ENCODE data around the gene ANKS1B.

Gene ANKS1B

DNA sequence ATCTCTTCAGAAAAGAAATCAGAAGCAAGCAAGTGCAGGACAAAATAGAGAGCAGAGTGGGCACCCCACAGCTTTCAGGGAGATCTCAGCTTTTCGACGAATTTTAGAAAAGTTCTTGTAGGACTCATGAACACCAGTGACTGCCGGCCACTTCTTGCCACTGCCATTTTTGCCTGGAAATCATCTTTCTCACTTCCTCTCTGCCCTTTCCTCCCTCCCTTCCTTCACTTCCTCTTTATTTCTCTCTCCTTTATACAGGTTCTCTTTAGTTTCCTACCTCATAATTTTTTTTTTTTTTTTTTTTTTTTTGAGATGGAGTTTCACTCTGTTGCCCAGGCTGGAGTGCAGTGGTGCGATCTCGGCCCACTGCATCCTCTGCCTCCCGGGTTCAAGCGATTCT is 1154.1 kb downstream of the ANKS1B start:
- no peak for DNase-seq

DNA sequence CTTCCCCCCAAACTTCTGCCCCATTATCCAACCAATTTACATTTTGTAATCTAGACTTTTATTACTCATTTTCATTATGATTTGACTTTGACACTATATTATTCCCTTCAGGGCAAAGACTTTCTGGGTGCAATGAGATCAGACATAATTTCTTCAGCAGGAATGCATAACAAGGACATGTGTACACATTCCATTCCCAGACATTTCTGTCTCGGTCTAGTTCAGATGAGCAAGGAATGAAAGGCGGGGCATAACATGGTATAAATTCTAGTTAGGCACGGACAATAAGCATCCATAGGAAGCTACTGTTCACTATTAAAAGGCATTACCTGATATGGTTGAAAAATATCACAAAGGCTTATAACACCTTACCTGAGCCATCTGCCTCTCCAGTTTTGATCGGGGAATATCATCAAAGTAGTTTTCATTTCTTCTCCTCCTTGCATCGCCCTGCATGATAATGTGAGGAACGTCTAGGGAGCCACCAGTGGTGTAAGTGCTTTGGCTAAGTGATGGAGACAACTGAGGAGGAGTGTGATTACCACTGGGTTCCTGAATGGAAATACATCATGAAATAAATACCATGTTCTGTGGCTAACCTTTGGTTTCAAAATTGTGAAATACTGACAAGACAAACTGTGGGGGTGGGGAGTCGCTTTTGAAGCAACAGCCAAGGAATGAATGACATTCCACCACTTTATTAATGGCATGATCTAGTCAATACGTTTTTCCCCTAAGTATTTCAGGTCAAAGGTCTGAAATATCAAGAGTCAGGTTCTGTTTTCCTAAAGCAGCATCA is 1155.7 kb downstream of the ANKS1B start:
- DNase-seq: no peak

DNA sequence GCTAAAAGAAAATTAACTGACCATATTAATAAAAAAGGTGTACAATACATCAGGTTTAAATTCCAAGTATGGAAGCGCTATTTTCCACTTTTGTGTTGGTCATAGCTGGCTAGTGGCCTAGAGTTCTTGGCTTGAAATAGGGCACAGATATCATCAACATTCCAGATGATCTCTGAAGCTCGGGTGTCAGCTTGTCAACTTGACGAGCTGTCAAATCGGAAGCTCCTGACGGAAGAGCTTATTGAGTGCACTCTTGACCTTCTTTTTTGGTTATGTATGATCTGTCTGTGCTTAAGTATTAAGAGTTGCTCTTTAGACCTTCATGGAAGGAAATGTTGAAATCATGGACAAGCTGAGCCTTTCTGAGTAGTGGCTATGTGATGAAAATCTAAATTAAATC is 1161.7 kb downstream of the ANKS1B start:
- no peak for DNase-seq

DNA sequence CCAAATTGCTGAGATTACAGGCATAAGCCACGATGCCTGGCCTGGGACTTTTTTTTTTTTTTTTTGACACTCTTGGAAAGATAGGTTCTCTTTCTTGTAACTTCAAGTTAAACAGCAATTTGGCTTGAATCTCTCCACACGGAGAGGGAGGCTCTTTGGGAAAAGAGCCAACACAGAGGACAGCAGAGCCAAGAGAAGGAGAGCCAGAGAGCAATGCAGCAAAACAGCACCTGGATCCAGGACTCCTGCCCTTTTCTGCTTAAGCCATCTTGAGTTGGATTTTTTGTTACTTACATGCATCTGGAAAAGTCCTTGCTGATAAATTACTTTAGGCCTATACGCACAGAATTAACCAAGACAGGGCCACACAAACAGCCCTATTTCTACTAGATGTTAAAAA is 1162.9 kb downstream of the ANKS1B start:
- DNase-seq: no peak

DNA sequence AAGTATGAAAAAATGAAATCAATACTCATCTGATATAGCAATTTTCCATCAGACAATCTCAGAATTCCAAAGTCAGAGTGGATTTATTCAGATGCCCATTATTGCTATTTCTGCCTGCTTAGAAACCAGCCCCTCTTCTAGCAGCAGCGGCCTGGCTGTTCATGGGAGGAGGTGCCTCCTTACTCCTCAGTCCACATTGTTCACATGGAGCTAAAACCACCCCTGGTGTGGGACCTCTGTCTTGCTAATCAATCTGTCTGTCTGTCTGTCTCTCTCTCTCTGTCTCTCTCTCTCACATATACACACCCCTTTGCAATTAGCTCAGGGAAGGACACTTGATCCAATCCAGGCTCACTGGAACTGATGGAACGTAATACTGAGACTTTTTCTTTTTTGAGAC is 1163.5 kb downstream of the ANKS1B start:
- no peak for DNase-seq

DNA sequence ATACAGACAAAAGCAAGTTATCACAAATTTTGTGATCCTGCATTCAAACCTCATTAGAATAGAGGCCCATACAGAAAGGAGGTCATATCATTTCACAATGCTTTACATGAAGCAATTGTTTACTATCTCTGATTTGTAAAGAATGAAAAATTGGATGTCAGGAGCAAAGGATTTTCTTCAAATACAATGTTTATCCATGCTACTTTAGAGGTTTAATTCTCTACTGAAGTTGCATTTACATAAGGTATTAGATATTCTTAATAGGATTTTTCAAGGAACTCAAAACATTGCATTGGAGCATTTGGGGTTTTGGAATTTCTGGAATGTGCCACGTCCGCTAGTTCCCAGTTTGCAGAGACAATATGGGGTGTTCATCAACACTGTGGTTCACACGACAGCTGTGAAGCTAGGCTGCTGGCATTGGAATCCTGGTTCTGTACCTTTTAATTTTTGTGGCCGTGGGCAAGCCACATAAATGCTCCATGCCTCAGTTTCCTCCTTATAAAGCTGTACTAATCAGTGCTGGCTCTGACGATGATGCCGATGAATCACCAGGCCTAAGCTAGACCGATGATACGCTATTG is 1164.8 kb downstream of the ANKS1B start:
- DNase-seq: no peak

DNA sequence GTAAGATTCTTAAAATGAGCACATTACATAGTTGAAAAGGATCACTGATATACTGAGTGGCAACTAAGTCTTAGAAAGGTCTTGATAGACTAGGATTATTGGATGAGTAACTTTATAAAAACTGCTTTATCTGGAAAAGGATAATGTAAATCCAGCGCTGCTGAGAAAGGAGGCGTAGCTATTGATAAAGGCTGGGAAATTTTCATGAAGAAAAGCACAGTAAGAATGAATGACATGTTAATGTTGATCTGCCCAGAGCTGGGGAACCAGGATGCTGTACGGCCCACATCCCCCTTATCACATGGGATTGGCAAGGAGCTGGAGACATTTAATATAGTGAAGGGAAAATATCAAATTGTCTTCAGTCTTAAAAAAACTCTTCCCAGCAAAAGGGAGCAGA is 1165.7 kb downstream of the ANKS1B start:
- no peak for DNase-seq

DNA sequence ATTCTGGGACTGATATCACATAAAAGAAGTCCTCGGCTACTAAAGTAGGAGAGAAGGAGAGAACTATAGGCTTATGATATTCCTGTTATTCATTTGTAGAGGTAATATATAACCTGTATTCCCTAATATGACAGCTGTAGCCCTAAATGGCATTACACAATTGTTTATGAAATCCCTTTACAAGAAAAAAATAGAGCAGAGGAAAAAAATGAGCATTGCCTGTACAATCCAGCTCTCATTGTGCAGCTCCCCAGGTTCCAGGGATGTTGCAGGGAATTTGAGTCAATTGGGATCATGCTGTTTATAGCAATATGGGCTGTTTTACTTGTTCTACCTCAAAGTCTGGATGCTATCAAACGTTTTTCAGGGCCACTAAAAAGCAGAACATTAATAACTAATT is 1166.5 kb downstream of the ANKS1B start:
- DNase-seq: no peak

DNA sequence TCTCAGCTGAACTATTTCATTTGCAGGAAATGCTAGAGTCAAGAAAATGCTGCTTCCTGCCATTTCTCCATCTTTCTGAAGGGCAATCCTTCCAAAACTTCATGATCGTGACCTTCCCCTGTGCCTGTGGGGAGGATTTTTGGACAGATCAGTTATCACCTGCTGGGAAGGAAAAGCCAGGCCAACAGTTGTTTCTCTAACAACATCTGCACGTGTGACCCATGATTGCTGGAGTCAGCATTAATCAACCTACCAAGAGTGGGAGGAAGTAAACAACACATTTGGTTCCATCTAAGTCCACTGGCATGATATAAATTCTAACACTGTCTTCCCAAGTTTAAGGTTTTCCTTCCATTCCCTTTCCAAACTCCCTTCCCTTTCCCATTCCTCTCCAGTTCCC is 1167.0 kb downstream of the ANKS1B start:
- DNase-seq: no peak

DNA sequence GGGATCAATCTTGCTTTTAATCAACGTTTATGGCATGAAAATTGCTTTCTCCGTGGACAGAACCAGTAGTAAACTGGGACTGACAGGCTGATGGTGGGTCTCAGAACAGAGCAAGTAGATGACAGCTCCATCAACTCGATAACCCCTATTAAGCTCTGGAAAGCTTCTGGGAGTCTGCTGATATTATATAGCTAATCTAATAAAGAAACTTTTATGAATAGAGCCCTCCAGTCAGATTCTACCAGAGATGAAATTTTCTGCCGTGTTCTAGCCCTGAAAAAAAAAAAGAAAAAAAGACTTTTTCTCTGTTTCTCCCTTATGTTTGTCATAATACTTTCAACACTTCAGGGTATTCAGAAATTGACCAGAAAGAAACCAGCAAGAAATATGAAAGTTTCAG is 1168.0 kb downstream of the ANKS1B start:
- DNase-seq: no peak

DNA sequence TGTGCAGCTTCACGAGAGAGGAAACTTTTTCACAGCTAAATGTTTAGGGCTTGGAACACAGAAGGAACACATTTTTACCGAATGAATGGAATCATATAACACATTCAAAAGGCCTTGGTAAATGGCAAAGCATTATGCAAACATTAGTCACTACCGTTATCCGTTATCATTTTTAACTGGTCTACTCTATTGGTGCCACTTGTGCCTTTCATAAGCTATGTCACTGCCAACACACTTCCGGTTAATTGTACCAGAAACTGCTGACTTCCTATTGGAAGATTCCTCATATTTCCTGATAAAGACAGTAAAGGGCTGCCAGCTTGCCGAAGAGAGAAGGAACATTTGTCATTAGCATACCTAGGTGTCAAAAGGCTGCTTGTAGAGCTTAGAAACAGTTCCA is 1170.5 kb downstream of the ANKS1B start:
- no peak for DNase-seq

DNA sequence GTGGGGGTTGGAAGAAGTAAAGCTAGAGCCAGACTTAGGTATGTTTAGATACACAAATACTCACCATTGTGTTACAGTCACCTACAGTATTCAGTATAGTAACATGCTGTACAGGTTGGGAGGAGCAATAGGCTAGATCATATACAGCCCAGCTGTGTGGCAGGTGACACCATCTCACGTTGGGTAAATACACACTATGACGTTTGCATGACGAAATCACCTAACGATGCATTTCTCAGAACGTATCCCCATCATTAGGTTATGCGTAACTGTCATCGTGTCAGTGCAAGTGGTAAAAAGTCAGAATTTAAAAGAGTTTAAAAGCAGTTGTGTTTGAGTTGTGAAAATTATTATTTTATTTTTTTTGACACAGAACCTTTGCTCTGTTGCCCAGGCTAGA is 1172.5 kb downstream of the ANKS1B start:
- DNase-seq: no peak

DNA sequence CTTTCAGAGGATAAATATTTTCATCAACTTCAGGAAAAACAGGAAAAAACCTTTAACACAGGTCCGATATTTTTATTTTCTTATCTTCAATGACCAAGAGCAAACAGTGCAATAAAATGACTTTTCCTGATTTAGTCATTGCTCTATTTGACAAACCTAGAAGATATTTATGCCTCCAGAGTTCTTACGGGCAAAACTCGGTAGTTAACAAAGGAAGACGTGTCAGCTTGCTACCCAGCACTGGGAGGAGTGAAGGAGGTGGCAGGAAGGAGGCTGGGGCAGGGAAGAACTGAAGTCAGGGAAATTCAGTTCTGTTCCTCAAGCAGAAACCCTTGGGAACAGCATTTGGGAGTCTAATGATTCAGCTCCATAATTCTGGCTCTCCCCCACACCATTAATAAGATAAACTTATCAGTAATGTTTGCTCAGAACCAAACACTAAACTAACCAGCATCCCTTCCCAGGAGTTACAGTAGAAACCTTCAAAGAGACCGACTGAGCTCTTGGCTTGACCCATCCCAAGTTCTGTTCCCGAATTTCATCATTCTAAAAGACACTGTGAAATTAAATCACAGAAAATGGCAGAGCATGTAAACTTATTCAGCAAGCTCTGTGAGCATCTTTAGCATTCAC is 1176.4 kb downstream of the ANKS1B start:
- no peak for DNase-seq

DNA sequence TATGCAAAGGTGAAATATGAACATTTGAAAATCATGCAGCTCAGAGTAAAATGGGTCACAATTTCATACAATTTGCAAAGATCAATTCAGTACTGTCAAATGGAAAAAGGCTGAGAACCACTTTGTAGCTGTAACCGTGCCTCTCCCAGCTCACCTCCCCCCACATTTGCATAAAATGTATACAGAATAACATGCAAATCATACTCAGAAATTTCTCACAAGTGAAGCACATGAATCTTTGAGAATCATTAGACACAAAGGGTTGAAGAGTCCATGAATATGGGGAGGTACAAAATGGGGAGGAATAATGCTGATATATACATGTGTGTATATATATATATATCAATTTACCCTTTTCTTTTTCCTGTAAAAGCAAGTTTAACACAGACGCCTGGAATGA is 1177.5 kb downstream of the ANKS1B start:
- DNase-seq: no peak

DNA sequence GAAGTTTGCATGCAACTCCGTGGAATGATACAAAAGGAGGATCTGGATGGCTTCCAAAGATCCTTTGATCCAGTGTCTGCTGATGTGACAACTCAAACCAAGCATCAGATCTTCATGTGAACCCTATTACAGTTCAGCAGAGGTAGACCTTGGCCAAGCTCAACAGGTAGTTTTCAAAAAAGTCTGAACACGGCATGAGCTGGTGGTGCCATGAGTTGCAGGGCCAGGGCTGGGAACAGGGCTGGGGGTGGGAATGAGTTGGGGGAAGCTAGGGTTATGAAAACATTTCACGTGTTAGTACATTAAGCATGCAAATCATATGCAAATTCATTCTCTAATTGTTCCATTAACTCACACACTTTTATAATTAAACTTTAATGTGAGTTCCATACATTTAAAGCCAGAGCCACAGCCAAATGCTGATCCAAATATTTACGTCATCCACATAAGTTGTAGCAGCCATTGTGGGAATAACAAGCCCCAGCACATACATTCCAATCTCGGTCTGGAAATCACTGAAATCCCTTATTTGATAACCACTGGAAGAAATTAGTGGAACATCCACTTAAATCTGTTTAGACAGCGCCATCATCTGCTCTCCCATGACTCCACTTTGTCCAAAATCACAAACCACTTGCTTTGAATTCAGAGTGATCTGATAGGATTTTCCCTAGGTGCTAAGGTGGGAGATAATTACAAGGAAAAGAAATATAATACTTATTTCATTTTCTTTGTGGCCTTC is 1181.1 kb downstream of the ANKS1B start:
- no peak for DNase-seq

DNA sequence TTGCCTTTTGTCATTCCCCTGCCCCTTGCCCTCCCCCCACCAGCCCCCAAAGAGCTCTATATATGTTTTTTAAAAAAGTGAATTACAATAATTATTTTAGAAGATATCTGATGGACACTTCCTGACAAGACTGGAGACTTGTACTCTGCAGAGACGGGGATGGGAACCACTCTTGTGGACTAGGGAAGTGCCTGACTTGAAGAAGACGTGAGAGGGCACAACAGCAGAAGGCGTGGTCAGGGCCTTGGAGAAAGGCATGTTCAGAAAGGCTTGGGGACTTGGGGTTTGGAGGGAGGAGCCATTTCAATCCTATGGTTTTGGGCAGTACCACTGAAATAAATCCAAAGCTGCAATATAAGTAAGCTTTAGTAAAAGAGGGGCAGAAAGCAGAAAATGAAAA is 1184.9 kb downstream of the ANKS1B start:
- DNase-seq: no peak

DNA sequence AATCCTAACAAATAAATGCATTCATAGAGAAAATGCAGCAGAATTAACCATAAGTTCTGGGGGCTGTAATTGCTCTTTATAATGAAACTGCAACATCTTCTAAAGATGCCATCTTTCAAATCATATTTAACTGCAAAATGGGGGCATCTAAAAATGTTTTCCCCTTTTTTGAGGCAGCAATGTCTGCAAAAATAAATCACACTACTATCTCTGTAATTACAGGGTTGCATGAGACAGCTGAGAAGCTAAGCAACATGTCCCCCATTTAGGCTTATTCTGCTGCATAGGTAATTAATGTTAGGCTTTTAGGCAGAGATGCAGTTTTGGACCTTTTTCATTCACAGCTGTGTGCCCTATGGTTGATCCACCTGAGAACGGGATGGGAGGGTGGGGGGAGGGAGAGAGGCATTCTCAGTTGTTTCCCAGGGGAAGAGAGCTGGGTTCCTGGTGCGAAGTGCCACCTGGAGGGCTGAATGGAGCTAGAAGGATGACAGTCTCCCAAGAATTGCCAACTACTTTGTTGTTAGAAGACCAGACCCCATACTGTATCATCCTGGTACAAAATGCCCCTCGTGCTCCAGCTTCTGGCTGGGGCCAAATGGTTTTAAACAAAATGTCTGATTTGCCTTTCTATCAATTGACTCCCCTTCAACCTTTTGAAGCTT is 1185.5 kb downstream of the ANKS1B start:
- peak; percentile 36 for DNase-seq

DNA sequence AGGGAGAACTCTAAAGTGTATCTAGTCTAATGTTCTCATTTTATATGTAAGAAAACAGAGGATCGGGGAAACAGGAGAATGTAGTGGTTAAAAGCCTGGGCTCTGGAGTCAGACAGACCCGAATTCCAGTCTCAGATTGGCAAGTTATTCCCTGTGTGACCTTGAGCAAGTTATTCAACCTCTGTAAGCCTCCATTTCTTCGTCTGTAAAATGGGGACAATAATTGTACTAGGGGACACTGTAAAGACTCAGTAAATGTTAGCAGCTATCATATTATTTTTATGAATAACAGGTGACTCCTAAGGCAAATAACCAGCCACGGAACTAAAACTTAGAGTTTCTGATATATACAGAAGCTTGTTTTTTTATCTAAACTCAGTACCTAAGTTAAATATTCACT is 1187.5 kb downstream of the ANKS1B start:
- DNase-seq: no peak

DNA sequence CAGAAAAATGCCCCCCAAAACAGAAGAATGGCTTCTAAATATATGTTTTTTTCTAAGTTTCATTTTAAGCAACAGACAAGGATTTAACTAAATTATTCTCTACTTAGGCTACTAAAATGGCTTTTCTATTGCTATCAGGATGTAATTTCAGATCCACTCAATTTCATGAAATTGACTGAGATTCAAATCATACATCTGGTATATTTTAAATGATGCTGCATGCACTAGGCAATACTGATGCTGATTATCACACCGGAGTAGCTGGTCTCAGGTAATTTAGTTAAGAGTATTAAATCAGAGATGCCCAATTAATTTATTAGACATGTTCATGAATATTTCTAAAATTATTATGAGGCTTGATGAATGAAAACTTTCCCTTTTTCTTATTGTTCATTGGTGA is 1188.0 kb downstream of the ANKS1B start:
- no peak for DNase-seq

DNA sequence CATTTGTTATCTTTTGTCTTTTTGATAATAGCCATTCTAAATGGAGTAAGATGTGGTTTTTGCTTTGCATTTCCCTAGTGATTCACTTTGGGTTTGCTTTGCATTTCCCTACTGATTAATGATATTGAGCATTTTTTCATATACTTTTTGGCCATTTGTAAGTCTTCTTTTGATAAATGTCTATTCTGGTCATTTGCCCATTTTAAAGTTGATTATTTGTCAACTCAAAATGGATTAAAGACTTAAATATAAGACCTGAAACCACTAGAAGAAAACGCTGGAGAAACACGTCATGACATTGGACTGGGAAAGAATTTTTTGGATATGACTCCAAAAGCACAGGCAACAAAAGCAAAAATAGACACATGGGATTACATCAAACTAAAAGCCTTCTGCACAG is 1191.6 kb downstream of the ANKS1B start:
- DNase-seq: no peak

DNA sequence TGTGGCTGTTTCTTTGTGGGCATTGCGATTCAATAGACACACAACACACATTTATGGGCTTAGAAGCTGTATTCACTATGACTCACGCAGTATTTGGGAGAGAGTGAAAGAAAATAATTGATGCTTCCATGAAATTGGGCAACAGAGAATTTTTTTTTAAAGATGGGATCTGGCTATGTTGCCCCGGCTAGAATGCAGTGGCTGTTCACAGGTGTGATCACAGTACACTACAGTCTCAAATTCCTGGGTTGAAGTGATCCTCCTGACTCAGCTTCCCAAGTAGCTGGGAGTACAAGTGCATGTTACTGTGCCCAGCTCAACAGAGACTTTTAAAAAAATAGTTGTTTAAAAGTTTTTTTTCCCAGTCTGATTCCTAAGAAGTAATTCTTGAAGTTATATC is 1193.3 kb downstream of the ANKS1B start:
- no peak for DNase-seq

DNA sequence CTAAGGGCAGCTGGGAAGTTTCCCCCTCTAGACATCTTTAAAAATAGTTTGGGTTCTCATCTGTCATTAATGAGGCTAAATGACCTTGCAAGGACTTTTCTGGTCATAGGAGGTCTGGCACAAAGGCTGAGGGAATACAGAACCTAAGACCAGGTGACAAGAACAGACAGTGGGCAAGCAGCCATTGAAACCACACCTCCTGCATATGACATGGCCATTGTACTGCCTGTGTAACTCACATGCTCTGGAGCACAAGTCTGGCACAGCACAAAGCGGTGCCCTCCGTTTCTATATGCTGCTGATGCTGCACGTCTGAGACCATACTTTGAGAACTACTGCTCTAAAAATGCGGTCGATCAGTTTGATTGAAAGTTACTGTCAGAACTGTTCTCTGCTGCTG is 1196.3 kb downstream of the ANKS1B start:
- no peak for DNase-seq

DNA sequence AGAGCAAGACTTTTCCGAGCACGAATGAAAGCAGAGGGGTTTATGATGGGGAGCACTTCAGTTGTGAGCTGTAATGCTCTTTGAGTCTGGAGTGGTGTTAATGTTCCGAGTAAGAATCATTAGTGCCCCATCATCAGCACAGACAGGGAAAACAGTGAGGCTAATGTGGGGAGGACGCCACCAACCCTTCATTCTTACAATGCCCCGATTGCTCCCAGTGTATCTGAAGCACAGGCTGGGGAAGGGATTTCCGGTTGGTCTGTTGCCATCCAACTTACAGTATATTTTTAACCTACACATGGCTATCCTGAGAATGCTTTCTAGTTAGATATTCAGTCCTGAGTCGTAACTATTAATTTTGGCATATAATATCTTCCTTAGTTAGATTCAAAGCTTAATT is 1198.1 kb downstream of the ANKS1B start:
- DNase-seq: no peak
